Caki2 (cell line): ENCODE data around the gene GOLGA8N. TPM values are rescaled to one million over a fixed set of nuclear protein-coding genes. Genes with fewer than 3 reads are reported as not detected.
"Not testable (repeated sequence)": the region's sequence is repeated elsewhere in the genome, so short reads cannot be mapped to it uniquely, and the experiment has no call there.

ENCODE experiments used
- DNase-seq: peaks from one replicate; pipeline ENCODE4 v3.0.0-alpha.2; 2015; ENCODE audit warnings: low read depth
- in situ Hi-C: cut with HindIII; loops from 2 replicates; pipeline ENCODE4 v1.10.0; 2016; ENCODE audit warnings: low sequenced_read_pairs, low pct_unique_long_range_greater_than_20kb, mixed read lengths
- total RNA-seq: library from RNA; depleted of rRNA; stranded (reverse); fragments of >200 nt; shearing (Covaris generic); gene quantifications from 2 replicates; pipeline ENCODE4 v1.2.3, GENCODE V29; 2014; ENCODE audit warnings: low replicate concordance; rRNA removed

Gene GOLGA8N
- 6.0 and 15.1 TPM in 2 replicates for total RNA-seq

GRCh38 chr15:32593151-32593550 is at the start of gene GOLGA8N:
TSS of gene GOLGA8N (plus strand) at chr15:32593456.
- DNase-seq, in situ Hi-C loops: not testable (repeated sequence)

- DNase-seq, in situ Hi-C loops: not testable (repeated sequence)
Observed at GRCh38 chr15:32543456-32543855, 49.8 kb upstream of the GOLGA8N start.

DNA sequence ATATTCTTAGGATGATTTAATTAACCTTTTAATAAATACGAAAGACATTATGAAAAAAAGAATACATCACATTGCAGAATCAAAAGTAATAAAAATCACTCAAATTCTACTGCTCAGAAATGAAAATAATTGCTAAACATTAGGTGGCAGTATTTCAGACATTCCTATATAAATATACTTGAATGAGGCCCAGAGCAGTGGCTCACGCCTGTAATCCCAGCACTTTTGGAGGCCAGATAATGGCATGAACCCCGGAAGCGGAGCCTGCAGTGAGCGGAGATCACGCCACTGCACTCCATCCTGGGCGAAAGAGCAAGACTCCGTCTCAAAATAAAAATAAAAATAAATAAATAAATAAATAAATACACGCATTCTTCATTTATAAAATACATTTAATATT is 48.1 kb upstream of the GOLGA8N start:
- in situ Hi-C loops, DNase-seq: not testable (repeated sequence)

DNA sequence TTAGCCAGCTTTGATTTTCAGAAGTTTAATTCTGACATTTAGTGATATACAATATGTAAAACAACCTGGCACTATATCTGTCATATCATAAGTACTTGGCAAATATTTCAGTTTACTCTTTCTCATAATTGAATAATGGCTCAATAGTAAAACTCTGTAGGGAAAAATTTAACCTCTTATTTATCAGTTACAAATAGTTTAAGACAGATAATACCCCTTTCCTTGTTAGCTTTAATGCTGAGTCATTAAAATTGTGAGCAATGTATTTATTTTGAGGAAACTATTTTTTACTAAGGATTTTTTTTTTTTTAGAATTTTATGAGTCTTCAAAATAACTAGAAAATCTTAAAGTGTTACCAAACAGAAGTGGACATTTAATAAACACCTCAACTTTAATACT is 38.7 kb upstream of the GOLGA8N start:
- in situ Hi-C loops, DNase-seq: not testable (repeated sequence)

DNA sequence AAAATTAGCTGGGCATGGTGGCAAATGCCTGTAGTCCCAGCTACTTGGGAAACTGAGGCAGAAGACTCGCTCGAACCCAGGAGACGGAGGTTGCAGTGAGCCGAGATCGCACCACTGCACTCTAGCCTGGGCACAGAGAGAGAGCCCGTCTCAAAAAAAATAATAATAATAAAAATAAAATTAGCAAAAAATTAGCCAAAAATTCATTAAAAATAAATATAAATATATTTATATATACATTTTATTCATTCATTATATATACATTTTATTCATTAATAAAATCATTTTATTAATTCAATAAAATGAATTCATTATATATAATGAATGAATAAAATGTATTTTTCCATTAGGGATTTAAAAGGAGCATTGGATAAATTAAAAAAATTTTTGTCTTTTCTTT is 31.1 kb upstream of the GOLGA8N start:
- DNase-seq, in situ Hi-C loops: not testable (repeated sequence)

DNA sequence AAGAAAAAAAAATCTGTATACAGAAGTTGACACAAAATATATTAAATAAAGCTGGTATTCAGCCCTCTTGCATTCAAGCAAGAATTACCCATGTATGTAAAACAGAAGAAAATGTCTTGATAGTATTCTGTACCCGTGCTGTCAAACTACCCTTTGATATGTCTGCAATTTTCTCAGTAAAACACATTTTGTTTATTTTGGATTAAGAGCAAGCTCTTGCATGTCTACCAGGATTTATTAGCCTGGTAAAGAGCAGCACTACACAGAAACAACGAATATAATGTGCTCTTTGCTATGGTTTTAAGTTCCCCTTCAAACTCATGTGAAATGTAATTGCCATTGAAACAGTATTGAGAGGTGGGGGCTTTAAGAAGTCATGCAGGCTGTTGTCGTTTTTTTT is 24.3 kb upstream of the GOLGA8N start:
- in situ Hi-C loops, DNase-seq: not testable (repeated sequence)

DNA sequence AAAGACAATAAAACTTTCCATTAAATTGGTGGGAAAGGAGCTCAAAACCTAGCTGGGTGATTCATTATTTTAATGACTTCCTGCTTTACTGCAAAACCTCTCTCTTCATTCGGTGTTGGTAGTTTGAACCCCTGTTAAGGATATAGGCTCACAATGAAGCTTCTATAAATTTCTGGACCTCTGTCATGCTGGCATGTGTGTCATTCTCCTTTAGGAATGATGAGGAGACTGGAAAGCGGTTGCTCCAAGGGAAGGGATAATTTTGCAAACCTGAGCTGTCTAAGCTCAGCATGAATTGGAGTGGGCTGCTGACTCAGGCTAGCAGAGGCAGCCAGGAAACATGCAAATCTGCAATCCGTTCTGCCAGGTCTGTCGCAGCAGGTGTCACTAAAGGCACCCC is 14.8 kb upstream of the GOLGA8N start:
- DNase-seq, in situ Hi-C loops: not testable (repeated sequence)

- DNase-seq, in situ Hi-C loops: not testable (repeated sequence)
Observed at GRCh38 chr15:32585844-32586243, 7.4 kb upstream of the GOLGA8N start.

DNA sequence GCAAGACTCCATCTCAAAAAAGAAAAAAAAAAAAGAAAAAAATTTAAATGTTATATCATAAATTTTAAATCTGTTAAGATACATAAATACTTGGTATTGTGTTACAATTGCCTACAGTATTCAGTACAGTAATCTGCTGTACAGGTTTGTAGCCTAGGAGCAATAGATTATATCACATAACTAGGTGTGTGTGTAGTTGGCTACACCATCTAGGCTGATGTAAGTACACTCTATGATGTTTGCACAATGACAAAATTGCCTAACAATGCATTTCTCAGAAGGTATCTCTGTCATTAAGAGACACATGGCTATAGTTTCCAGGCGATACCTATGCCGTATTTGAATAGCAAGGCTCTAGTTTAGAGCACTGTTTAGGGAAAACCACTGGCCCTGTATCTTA is 16.3 kb downstream of the GOLGA8N start:
- in situ Hi-C loops, result not testable (repeated sequence)

GRCh38 chr15:32610719-32611118 is 17.5 kb downstream of the GOLGA8N start:
- DNase-seq, result peak; percentile 37
- in situ Hi-C loops, result not testable (repeated sequence)

More for the DNA sequence above, 16.3 kb downstream of the GOLGA8N start:
- not testable (repeated sequence) for DNase-seq

DNA sequence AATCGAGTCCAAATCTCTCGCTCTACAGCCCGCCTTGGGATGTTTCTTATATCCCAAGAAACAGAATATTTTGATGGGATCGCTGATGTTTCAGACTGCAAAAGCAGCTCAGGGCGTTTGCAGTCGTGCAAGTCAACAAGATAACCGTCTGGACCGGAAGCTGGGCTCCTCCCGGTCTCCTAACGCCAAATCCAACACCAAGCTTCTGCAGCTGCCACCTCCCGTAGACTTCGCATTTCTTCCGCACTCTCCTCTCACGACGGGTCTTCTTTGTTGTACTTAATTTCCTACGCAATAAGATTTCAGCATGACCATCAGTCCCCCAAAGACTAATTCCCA is 21.4 kb downstream of the GOLGA8N start:
- in situ Hi-C loops, result not testable (repeated sequence)

DNA sequence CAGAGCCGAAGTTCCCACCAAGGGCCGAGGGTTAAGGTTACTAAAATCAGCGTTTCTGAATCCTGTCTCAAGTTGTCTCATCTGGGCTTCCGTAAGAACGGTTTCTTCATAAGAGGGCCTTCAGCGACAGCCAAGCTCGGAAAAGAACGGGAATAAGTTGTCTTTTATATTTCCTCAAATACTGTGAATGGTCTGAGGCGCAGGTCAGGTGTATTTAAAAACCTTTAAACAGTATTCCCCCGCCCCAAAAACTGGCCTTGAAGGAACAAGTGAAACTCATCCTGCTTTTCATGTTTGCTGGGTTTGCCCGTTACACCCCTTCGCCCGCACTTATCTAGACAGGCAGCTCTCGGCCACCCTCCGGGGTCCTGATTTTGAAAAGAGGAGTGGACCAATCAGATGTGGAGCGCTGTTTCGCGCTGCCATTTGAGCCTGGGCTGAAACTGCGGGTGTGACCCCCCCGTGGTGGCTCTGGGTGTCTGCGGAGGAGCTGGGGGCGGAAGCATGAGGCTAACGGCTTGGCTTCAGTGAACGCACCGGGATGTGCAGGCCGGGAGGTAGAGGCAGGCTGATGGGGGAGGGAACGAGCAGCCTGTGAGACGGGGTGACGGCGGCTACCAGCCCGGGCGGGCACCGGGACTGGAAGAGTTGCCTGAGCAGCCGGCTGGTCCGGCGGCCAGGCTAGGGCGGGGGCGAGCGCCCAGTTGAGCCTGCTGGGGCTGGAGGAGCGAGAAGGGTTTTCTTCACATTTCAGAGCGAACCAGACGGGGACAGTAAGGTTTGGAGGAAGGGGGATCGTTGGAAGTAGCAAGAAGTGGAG is 22.0 kb downstream of the GOLGA8N start, which contains the start of gene ARHGAP11A:
ARHGAP11A (plus strand) TSS at position 454 of the 820 bp plus-strand sequence. CDS start 708 bp downstream, outside the sequence.
- DNase-seq, result peak; percentile 86
- in situ Hi-C loops, result not testable (repeated sequence)

More for the DNA sequence above, 21.4 kb downstream of the GOLGA8N start:
- not testable (repeated sequence) for DNase-seq

DNA sequence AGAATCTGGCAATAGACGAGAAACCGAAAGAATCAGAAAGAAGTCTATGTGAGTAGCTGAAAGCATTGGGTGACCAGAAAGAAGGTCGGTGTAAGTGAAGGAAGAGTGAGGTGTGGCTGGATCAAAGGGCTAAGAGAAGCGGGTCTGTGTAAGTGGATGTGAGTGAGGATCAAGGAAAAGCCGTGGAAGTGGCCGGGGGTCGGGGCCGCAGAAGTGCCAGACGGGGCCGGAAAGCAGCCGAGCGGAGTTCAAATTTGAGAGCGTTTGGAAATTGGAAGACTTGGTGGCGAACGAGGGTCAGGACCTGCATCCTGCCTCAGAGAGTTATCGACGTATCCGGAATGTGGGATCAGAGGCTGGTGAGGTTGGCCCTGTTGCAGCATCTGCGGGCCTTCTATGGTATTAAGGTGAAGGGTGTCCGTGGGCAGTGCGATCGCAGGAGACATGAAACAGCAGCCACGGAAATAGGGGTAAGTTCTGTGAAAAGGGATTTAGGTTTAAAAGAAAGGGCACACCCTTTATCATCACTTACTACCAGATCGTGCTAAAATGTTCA is 22.7 kb downstream of the GOLGA8N start:
- in situ Hi-C loops, result not testable (repeated sequence)

GRCh38 chr15:32636410-32636809 is 43.2 kb downstream of the GOLGA8N start:
- in situ Hi-C loops, result no loop called here
- DNase-seq, result no peak

More for the DNA sequence above, 22.7 kb downstream of the GOLGA8N start:
- DNase-seq, result peak; percentile 32

- in situ Hi-C loops, result no loop called here
- no peak for DNase-seq
Observed at GRCh38 chr15:32636908-32637567, 43.8 kb downstream of the GOLGA8N start.

DNA sequence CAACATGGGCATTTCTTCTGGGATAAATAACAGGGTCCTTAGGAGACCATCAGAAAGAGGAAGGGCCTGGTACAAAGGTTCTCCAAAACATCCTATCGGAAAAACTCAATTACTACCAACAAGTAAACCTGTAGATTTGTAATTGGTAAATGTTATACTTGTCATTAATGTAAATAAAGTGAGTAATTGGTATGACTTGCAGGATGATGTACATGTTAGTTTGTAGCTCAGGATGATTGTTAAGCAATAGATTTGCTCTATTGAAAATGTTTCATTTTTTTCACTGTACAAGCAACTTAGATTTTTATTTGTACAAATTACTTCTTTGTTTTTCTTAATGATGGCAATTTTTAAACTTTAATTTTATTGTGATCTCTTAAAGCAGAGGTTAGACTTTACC is 44.4 kb downstream of the GOLGA8N start:
- in situ Hi-C loops, result no loop called here
- DNase-seq, result no peak

GRCh38 chr15:32641517-32642059 is 48.3 kb downstream of the GOLGA8N start, which contains the start of gene SCG5:
TSS of gene SCG5 (plus strand) at chr15:32641710. CDS start at chr15:32643593, 1,883 bp downstream.
- in situ Hi-C loops, result no loop called here
- DNase-seq, result no peak

GRCh38 chr15:32642667-32643435 is 49.6 kb downstream of the GOLGA8N start:
- in situ Hi-C loops, result no loop called here
- DNase-seq, result no peak
